Peyer's patch (tissue), 4 donors: ENCODE measurements around the gene SCFD2. TPM values are rescaled to one million over a fixed set of nuclear protein-coding genes. Genes with fewer than 3 reads are reported as not detected.

Source experiments
- DNase-seq, 3 donors: peaks; one replicate each; pipeline ENCODE4 v3.0.0-alpha.2; 2017 to 2019
- H3K27ac ChIP-seq, 4 donors: fragments of 200-600 bp; sonication (generic); one replicate each; pipeline ENCODE4 v1.5.1; 2016 to 2019
- H3K27me3 ChIP-seq, 2 donors: fragments of 200-600 bp; sonication (generic); one replicate each; pipeline ENCODE4 v1.5.1; 2019
- H3K36me3 ChIP-seq, 3 donors: fragments of 200-600 bp; sonication (generic); one replicate each; pipeline ENCODE4 v1.5.1; 2016 to 2019
- H3K4me1 ChIP-seq, 4 donors: fragments of 200-600 bp; sonication (generic); one replicate each; pipeline ENCODE4 v1.5.1; 2016 to 2019
- H3K4me3 ChIP-seq, 4 donors: fragments of 200-600 bp; sonication (generic); 1 replicate in 3 of 4; 2 replicates in 1 of 4; pipeline ENCODE4 v1.5.1; 2016 to 2019; ENCODE audit warnings: mild to moderate bottlenecking in 1 of 4
- H3K9me3 ChIP-seq, 4 donors: fragments of 200-600 bp; sonication (generic); one replicate each; pipeline ENCODE4 v1.5.1; 2016 to 2019; ENCODE audit warnings: mild to moderate bottlenecking in 1 of 4
- CTCF ChIP-seq, 6 experiments: fragments of 450-650 bp in 4 of 6; fragments of 200-600 bp in 2 of 6; sonication (generic) in 1 of 6; IDR thresholded peaks; one replicate each; pipeline ENCODE4 v1.5.1; 2017 to 2019; ENCODE audit warnings: antibody characterized with exemption in 6 of 6, mild to moderate bottlenecking in 3 of 6, moderate library complexity in 1 of 6
- POLR2A ChIP-seq, 2 donors: fragments of 450-650 bp; IDR thresholded peaks; one replicate each; pipeline ENCODE4 v1.5.1; 2017; ENCODE audit warnings: antibody characterized with exemption in 2 of 2, mild to moderate bottlenecking in 2 of 2, moderate library complexity in 2 of 2
- total RNA-seq, 4 donors: library from RNA; depleted of rRNA; stranded (reverse); fragments of >200 nt; gene quantifications; one replicate each; pipeline ENCODE4 v1.1.0, GENCODE V29; 2016

The SCFD2 gene
- total RNA-seq, 4 donors from 2014 or later, result 17.3 to 165 (median 30.1) TPM

- Histone ChIP-seq H3K4me1 (no peaks in the 10 kb centered on the region), H3K27me3 (no peaks in the 10 kb centered on the region), H3K36me3 (no peaks in the 10 kb centered on the region), H3K4me3 (no peak overlapping the region), H3K9me3 (no peaks in the 10 kb centered on the region), H3K27ac (no peak overlapping the region)
- no peak for DNase-seq
- TF ChIP-seq CTCF (IDR thresholded peaks at IDR 0.05) (no peak), POLR2A (IDR thresholded peaks at IDR 0.05) (no peak)
These were observed 414.8 kb downstream of the SCFD2 start for GRCh38 chr4:52951016-52951415.

- DNase-seq, result no peak
- Histone ChIP-seq H3K36me3 (no peaks in the 10 kb centered on the region), H3K9me3 (no peaks in the 10 kb centered on the region), H3K4me1 (no peaks in the 10 kb centered on the region), H3K27ac (no peak overlapping the region), H3K27me3 (no peaks in the 10 kb centered on the region), H3K4me3 (no peak overlapping the region)
- TF ChIP-seq POLR2A (IDR thresholded peaks at IDR 0.05) (no peak), CTCF (IDR thresholded peaks at IDR 0.05) (no peak)
These were observed 415.6 kb downstream of the SCFD2 start for GRCh38 chr4:52950226-52950625.

- no peak for DNase-seq
- H3K4me3 ChIP-seq, result no peak overlapping the region
- H3K4me1 ChIP-seq, result no peaks in the 10 kb centered on the region
- no peak overlapping the region for H3K27ac ChIP-seq
- no peaks in the 10 kb centered on the region for H3K36me3 ChIP-seq
- H3K9me3 ChIP-seq, result no peaks in the 10 kb centered on the region
- no peaks in the 10 kb centered on the region for H3K27me3 ChIP-seq
- TF ChIP-seq CTCF (IDR thresholded peaks at IDR 0.05) (no peak), POLR2A (IDR thresholded peaks at IDR 0.05) (no peak)
These were observed 416.5 kb downstream of the SCFD2 start for GRCh38 chr4:52949336-52949735.

- H3K9me3 ChIP-seq, result no peaks in the 10 kb centered on the region
- no peak for TF ChIP-seq POLR2A (IDR thresholded peaks at IDR 0.05)
- TF ChIP-seq CTCF (IDR thresholded peaks at IDR 0.05), result no peak
- no peak overlapping the region for H3K4me3 ChIP-seq
- no peak overlapping the region for H3K27ac ChIP-seq
- H3K27me3 ChIP-seq, result no peaks in the 10 kb centered on the region
- no peak for DNase-seq
- no peaks in the 10 kb centered on the region for H3K36me3 ChIP-seq
- H3K4me1 ChIP-seq, result no peaks in the 10 kb centered on the region
These were observed 417.8 kb downstream of the SCFD2 start for GRCh38 chr4:52948057-52948423.

- Histone ChIP-seq H3K27ac (no peak overlapping the region), H3K9me3 (no peaks in the 10 kb centered on the region), H3K4me1 (no peaks in the 10 kb centered on the region), H3K4me3 (no peak overlapping the region), H3K27me3 (no peaks in the 10 kb centered on the region), H3K36me3 (no peaks in the 10 kb centered on the region)
- no peak for TF ChIP-seq CTCF (IDR thresholded peaks at IDR 0.05)
- TF ChIP-seq POLR2A (IDR thresholded peaks at IDR 0.05), result no peak
- no peak for DNase-seq
These were observed 418.3 kb downstream of the SCFD2 start for GRCh38 chr4:52947401-52948056.

GRCh38 chr4:52946855-52947254 lies 419.0 kb downstream of the SCFD2 start:
- Histone ChIP-seq H3K9me3 (no peaks in the 10 kb centered on the region), H3K36me3 (no peaks in the 10 kb centered on the region), H3K4me3 (no peak overlapping the region), H3K27me3 (no peaks in the 10 kb centered on the region), H3K27ac (no peak overlapping the region), H3K4me1 (no peaks in the 10 kb centered on the region)
- no peak for DNase-seq
- no peak for TF ChIP-seq POLR2A (IDR thresholded peaks at IDR 0.05)
- no peak for TF ChIP-seq CTCF (IDR thresholded peaks at IDR 0.05)
